ENCODE results near the gene SRSF8.
"Not testable (repeated sequence)": the region's sequence is repeated elsewhere in the genome, so short reads cannot be mapped to it uniquely, and the experiment has no call there.

The SRSF8 gene, protein sequence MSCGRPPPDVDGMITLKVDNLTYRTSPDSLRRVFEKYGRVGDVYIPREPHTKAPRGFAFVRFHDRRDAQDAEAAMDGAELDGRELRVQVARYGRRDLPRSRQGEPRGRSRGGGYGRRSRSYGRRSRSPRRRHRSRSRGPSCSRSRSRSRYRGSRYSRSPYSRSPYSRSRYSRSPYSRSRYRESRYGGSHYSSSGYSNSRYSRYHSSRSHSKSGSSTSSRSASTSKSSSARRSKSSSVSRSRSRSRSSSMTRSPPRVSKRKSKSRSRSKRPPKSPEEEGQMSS

GRCh38 chr11:95066716-95067038, at the start of gene SRSF8:
TSS of gene SRSF8 (plus strand) at chr11:95066919. CDS start at chr11:95067227, 308 bp downstream.
- DNase-seq: peak in 1 of 2 donors; percentile 23

GRCh38 chr11:95021468-95021867, 45.3 kb upstream of the SRSF8 start:
- not testable (repeated sequence) for DNase-seq

GRCh38 chr11:95024958-95025357, 41.8 kb upstream of the SRSF8 start, which contains the start of gene KDM4E:
TSS of gene KDM4E (plus strand) at chr11:95025258. CDS start at chr11:95025558, 300 bp downstream.
- DNase-seq: no peak

DNA sequence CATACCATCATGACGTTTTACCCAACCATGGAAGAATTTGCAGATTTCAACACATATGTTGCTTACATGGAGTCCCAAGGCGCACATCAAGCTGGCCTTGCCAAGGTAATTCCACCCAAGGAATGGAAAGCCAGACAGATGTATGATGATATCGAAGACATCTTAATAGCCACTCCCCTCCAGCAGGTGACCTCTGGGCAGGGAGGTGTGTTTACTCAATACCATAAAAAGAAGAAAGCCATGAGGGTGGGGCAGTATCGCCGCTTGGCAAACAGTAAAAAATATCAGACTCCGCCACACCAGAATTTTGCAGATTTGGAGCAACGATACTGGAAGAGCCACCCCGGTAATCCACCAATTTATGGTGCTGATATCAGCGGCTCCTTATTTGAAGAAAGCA, 41.1 kb upstream of the SRSF8 start:
- DNase-seq: not testable (repeated sequence)

DNA sequence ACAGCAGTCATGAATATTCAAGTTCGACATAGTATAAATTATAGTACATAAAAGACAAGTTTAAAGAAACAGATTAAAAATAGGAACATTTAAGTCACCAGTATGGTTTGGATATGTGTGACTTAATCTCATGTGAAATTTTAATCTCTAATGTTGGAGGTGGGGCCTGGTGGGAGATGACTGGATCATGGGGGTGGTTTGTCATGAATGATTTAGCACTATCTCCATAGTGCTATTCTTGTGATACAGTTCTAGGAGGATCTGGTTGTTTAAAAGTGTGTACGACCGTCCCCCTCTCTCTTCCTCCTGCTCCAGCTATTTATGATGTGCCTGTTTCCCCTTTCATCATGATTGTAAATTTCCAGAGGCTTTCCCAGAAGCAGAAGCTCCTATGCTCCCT, 38.4 kb upstream of the SRSF8 start:
- DNase-seq: no peak

DNA sequence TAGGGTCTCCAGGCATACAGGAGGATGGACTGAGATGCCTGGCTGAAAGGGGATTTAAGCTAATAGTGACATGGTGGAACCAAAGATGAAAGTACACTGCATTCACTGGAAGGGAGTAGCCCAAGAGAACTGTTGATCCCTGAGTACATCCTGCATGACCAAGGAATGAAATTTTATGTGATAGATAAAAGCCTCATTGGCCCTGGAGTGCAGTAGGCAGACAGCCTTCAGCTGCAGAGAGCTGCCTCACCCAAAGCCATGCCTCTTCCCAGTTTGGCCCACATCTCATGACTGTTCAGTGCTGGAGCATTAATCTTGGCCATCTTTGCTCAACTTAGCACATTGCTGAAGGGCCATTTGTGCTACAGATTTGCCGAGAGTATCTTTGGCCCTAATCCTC, 33.7 kb upstream of the SRSF8 start:
- no peak for DNase-seq

DNA sequence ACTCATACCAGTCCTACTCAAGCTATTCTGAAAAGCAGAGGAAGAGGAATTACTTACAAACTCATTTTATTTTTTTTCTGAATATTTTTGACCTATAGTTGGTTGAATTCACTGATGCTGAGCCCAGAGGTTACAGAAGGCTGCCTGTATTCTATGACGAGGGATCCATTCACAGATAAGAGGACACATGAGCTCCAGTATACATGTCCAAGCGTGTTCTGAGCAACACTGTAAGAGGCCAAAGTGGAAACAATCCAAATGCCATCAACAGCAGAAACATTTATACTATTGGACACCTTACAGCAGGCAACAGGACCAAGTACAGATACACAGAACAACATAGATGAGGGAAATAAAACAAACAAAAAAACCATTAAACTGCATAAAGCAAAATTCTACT, 31.4 kb upstream of the SRSF8 start:
- DNase-seq: no peak

GRCh38 chr11:95037356-95038035, 29.2 kb upstream of the SRSF8 start:
- DNase-seq: not testable (repeated sequence)

- DNase-seq: no peak
Observed at GRCh38 chr11:95042239-95042638, 24.5 kb upstream of the SRSF8 start.

GRCh38 chr11:95042906-95043305, 23.8 kb upstream of the SRSF8 start:
- DNase-seq: no peak

- no peak for DNase-seq
Observed at GRCh38 chr11:95044010-95044409, 22.7 kb upstream of the SRSF8 start.

DNA sequence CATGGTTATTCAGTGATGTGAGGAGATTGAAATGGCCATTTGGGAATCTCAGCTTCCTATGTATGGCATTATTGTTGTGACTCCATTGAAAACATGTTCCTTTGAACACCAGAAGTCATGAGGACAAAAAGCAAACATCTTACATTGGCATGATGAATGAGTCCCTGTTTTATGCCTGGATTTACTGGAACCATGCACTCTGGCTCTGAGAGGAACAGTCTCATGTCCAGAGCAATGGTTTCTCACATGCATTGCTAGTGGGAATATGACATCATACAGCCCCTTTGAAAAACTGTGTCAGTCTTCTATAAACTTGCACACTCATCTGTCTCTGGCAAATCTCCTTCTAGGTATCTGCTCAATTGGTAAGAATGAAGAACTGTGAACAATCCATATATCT, 20.9 kb upstream of the SRSF8 start:
- DNase-seq: no peak

DNA sequence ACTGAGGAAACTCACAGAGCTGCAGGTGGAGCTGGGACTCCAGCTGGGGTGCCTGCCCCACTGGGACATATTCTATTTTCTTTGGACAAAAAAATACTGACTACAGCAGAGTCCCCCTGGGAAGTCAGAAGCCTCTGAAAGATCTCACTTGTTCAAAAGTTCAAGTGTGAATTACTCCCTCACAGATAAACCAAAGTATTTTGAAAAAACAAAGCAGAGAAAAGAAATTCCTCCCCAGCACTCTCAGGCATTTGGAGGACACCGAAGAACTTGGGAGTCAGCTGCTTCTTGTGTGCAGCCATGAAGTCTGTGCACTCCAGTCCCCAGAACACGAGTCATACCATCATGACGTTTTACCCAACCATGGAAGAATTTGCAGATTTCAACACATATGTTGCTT, 17.6 kb upstream of the SRSF8 start, which contains the start of gene KDM4F:
Gene KDM4F, plus strand, starts transcription at position 301 of the 400 bp plus-strand sequence.
- DNase-seq: not testable (repeated sequence)

GRCh38 chr11:95050595-95051202, 16.0 kb upstream of the SRSF8 start:
- no peak for DNase-seq

DNA sequence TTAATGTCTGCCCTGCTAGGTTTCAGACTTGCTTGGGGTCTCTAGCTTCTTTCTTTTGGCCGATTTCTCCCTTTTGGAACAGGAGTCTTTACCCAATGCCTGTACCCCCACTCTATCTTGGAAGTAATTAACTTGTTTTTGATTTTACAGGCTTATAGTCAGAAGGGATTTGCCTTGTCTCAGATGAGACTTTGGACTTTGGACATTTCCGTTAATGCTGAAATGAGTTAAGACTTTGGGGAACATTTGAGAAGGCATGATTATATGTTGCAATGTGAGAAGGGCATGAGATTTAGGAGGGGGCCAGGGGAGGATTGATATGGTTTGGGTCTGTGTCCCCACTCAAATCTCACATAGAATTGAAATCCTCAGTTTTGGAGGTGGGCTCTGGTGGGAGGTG, 12.4 kb upstream of the SRSF8 start:
- DNase-seq: no peak

DNA sequence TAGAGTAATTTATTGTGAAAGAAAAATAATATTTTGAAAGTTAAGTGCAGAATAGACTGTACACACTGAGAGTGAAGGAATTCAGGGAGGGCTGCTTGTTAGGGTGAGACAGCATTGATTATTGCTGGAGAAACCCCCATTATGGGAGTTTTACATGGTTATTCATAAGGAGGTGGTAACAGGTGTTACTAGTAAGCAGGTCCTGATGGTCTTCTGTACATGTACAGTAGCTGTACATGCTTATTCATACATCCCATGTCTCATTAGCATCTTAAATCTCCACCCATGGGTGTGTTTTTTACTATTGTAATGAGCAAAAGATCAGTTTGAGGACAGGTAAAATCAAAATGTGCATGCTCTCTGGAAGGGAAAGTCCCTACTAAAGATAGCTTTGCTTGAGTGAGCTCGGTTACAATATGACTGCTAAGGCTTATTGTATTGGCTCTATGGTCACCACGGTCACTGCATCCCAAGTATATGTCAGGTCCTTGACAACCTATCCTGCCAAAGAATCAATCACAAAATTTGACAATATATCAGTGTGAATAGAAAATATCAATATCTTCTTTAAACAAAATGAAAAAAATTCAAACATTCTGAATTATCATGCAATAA, 11.3 kb upstream of the SRSF8 start:
- no peak for DNase-seq

GRCh38 chr11:95057959-95058358, 8.8 kb upstream of the SRSF8 start:
- DNase-seq: no peak

DNA sequence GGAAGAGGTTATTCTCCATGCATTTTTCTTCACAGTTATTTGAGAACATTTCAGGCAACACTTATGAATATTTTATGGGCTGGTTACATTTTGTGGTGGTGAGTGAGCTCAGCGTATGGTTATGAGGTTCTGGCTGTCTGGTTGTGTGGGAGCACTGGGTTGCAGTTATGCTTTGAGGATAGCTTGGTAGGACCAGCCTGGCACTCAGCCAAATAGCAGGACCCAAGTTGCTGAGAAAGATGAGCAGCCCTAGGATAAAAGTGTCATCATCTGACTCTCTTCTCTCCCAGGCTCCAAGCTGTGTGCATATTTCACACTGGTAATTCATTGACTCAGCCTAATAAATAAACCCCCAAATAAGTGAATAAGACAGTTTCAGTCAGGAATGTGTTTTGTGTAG, 8.1 kb upstream of the SRSF8 start:
- no peak for DNase-seq

DNA sequence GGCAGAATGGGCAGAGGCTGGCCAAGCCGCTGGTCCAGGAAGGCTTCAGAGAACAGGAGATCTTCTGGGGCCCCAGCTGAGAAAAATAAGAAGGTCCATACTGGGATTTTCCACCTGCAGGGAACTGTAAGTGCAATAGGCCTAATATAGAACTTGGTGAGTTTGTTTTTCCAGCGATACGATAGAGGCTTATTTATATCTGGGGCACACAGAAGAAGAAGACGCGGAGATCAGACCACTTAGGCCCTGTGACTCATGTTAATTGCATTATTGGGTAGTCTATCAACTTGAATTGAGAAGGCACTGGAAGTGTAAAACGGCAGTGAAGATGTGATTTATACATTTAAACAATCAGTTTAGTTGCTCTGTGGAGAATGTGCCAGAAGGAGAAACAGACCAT, 7.7 kb upstream of the SRSF8 start:
- no peak for DNase-seq

DNA sequence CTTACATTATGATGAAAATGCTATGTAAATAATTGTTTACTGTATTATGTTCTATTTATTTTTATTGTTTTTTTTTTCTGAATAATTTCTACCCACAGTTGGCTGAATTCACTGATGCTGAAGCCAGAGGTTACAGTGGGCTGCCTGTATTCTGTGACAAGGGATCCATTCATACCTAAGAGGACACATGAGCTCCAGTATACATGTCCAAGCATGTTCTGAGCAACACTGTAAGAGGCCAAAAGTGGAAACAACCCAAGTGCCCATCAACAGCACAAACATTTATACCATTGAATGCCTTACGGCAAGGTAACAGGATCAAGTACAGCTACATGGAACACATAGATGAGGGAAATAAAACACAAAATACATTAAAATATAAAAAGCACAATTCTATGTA, 1.4 kb upstream of the SRSF8 start:
- no peak for DNase-seq

- peak; percentile 46 to 57 for DNase-seq
Observed at GRCh38 chr11:95067039-95067840, 521 bp downstream of the SRSF8 start.

- peak in 1 of 2 donors; percentile 13 for DNase-seq
Observed at GRCh38 chr11:95067841-95068219, 1.1 kb downstream of the SRSF8 start.

DNA sequence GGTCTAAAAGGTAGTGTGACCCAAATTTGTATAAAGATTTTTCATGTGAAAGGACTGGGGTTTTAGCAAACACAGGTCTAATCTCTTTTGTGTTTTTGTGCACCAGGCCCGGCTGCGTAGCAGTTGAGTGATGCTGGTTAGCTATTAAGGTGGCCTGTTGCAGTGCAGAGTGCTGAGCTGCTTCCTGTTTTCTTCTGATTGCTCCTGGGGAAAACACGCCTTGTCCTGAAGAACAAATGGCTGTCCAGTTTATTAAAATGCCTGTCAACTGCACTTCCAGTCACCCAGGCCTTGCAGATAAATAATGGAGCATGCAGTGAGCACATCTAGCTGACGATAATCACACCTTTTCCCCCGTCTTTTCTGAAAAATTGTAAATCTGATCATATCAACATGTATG, 1.8 kb downstream of the SRSF8 start:
- DNase-seq: peak in 1 of 2 donors; percentile 68
